Psoas muscle (tissue), 8 donors: ENCODE data around the gene DSCAM. TPM values are rescaled to one million over a fixed set of nuclear protein-coding genes. Genes with fewer than 3 reads are reported as not detected.

Source experiments
- ATAC-seq, 4 donors: fragments of 200-7000 bp; cut with Tn5 transposase; one replicate each; pipeline ENCODE4 v1.9.1; 2020; ENCODE audit warnings: moderate library complexity in 3 of 4, mild to moderate bottlenecking in 2 of 4
- DNase-seq, 2 donors: peaks; one replicate each; pipeline ENCODE4 v3.0.0-alpha.2; 2020
- H3K27ac ChIP-seq: fragments of 200-600 bp; one replicate; pipeline ENCODE4 v1.8.0; 2022
- H3K27me3 ChIP-seq, 3 donors: fragments of 200-600 bp in 1 of 3; one replicate each; pipeline versions ENCODE4 v1.6.1 to v1.8.0; 2013 to 2022; ENCODE audit warnings: low read length in 2 of 3, mild to moderate bottlenecking in 2 of 3, moderate library complexity in 1 of 3; ENCODE audit not compliant: insufficient read depth in 3 of 3
- H3K36me3 ChIP-seq, 2 donors: fragments of 200-600 bp in 1 of 2; one replicate each; pipeline versions ENCODE4 v1.6.1 to v1.8.0; 2013 to 2022; ENCODE audit warnings: low read depth in 1 of 2, mild to moderate bottlenecking in 1 of 2, moderate library complexity in 1 of 2; ENCODE audit not compliant: insufficient read depth in 1 of 2
- H3K4me1 ChIP-seq: fragments of 200-600 bp; one replicate; pipeline ENCODE4 v1.8.0; 2022
- H3K4me3 ChIP-seq: fragments of 200-600 bp; one replicate; pipeline ENCODE4 v1.8.0; 2022; ENCODE audit warnings: mild to moderate bottlenecking
- H3K9me3 ChIP-seq: fragments of 200-600 bp; one replicate; pipeline ENCODE4 v1.8.0; 2022
- WGBS, 3 donors: extraction: QIAGEN DNeasy Blood & Tissue Kit; methylation state at CpG; one replicate each; pipeline versions ENCODE4 v1.1.6 to v1.1.7; 2013; 5-methylcytosine and 5-hydroxymethylcytosine counted together
- intact Hi-C, 2 donors: fragments of 100-400 bp; cut with DNase I; formaldehyde crosslinking; loops; one replicate each; pipeline versions ENCODE4 v1.11.0 to v1.14.2; 2022
- polyA plus RNA-seq, 3 donors: library from polyadenylated mRNA; stranded (reverse); fragments of 200-250 nt; gene quantifications; one replicate each; pipeline ENCODE4 v1.2.3, GENCODE V29; 2013
- total RNA-seq, 4 donors: library from RNA; stranded (reverse); fragmentation: NEBNext Ultra II Directional in 2 of 4; extraction: Animal tissue kit (Norgen Biotek cat#: 25700) in 2 of 4; gene quantifications; one replicate each; pipeline versions ENCODE4 v1.2.1 to v1.2.4, GENCODE V29; 2021 to 2023
- TF ChIP-seq, protein P1 (sequence below): fragments of 200-600 bp; IDR thresholded peaks from one replicate; pipeline ENCODE4 v1.8.0; 2022; ENCODE audit warnings: antibody characterized with exemption
- donor health status: healthy with polysubstance abuse.
- donor health status: DM: no; HTN: no; CAD: no; lungs with moderate emphysema.
- donor health status: Bipolar disorder and iron deficiency.
- donor health status: healthy.
- donor health status: DM: yes; HTN: yes; CAD: no.
- donor health status: DM: no; HTN: no; CAD: no.
- donor health status: DM: no; HTN: no; CAD: no.
- donor health status: DM: yes; HTN: yes; CAD: no.

DSCAM gene
- total and polyA plus RNA-seq, 7 donors = 0.03 to 0.04 TPM; not detected in 5

DNA sequence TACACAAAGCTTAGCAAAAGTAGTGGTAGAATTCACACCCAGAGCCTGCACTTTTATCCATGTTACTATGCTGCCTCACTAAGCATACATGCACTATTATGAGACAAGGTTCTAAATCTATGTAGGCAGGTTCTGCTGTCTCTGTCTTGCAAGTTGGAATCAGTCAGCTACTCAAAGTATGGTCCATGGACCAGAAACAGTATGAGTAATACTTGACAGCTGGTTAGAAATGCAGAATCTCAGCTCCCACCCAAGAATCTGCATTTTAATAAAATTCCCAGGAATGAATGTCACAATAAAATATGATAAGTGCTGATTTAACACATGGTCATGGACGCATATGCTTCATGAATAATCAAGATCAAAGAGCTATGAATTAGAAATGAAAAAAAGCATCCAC lies 50.5 kb downstream of the DSCAM start:
- Histone ChIP-seq H3K4me3 (no peak overlapping the region), H3K27me3 (no peaks in the 10 kb centered on the region), H3K36me3 (no peaks in the 10 kb centered on the region), H3K27ac (no peak overlapping the region), H3K4me1 (no peaks in the 10 kb centered on the region), H3K9me3 (peaks cover 18% of the 10 kb centered on the region)
- 61 to 67% (median 65%) methylated on average over 1 of the region's 1 CpG for WGBS, 3 donors
- TF ChIP-seq, protein P1, sequence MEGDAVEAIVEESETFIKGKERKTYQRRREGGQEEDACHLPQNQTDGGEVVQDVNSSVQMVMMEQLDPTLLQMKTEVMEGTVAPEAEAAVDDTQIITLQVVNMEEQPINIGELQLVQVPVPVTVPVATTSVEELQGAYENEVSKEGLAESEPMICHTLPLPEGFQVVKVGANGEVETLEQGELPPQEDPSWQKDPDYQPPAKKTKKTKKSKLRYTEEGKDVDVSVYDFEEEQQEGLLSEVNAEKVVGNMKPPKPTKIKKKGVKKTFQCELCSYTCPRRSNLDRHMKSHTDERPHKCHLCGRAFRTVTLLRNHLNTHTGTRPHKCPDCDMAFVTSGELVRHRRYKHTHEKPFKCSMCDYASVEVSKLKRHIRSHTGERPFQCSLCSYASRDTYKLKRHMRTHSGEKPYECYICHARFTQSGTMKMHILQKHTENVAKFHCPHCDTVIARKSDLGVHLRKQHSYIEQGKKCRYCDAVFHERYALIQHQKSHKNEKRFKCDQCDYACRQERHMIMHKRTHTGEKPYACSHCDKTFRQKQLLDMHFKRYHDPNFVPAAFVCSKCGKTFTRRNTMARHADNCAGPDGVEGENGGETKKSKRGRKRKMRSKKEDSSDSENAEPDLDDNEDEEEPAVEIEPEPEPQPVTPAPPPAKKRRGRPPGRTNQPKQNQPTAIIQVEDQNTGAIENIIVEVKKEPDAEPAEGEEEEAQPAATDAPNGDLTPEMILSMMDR = no peak
- ATAC-seq = no peak
- intact Hi-C loops = no loop called here
- no peak for DNase-seq

DNA sequence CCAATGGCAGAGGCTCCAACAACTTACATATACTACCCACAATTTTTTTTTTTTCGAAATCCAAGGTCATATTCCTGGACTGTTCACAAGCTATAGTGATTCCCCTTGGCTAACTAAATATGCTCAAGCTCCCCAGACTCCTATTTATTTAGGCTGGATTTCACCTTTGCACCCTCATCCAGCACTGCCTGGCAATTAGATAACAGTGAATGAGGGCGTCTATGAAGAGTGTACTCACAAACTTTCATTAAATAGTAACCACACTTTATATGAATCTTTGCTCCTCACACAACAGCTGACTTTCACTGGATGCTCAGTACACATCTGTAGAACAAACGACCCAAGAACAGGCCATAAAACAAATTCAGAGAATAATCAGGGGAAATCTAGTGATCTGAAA lies 51.6 kb downstream of the DSCAM start:
- TF ChIP-seq, protein P1 = no peak
- no peaks in the 10 kb centered on the region for H3K36me3 ChIP-seq
- no peak overlapping the region for H3K27ac ChIP-seq
- 74 to 77% (median 76%) methylated on average over 3 of the region's 3 CpGs for WGBS, 3 donors
- H3K9me3 ChIP-seq = peaks cover 13% of the 10 kb centered on the region
- intact Hi-C loops = no loop called here
- no peak overlapping the region for H3K4me3 ChIP-seq
- no peak for ATAC-seq
- no peaks in the 10 kb centered on the region for H3K27me3 ChIP-seq
- no peaks in the 10 kb centered on the region for H3K4me1 ChIP-seq
- DNase-seq = no peak

DNA sequence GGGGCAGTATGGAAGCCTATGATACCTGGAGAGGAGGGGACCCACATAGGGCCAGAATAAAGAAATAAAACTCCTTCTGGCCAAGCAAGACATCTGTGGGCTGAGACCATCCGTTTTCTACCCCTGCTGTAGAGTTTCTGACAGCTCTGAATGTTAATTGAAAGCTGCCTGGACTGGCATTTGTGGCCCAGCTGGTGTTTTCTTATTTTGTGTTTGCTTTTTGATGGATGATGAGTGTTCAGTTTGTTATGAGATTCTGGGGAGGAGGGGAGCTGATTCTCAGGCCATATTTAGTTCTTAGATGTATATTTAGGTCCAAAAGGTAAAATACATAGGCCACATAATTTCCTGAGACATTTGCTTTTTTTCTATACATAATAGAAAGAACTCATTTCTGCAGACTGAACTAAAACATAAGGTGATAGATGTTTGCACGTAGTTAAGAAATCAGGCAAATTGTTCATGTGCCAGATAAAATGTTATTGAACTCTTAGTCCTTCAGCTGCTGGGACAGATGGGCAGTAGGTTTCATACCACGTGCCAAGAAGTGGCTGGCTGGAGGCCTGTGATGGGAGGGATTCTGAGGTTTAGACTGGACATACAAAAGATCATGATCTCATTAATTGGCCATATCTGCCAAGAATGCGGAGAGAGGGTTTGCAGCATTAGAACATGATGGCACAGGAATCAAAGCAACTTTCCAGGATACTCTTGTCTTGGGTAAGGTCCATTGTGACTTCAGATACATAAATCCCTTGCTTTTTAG lies 54.1 kb downstream of the DSCAM start:
- DNase-seq (peak in 1 of 2 donors; percentile 25), ATAC-seq (no peak)
- H3K27ac ChIP-seq = no peak overlapping the region
- intact Hi-C loops = no loop called here
- H3K4me3 ChIP-seq = no peak overlapping the region
- H3K4me1 ChIP-seq = no peaks in the 10 kb centered on the region
- no peaks in the 10 kb centered on the region for H3K36me3 ChIP-seq
- H3K27me3 ChIP-seq = no peaks in the 10 kb centered on the region
- H3K9me3 ChIP-seq = no peaks in the 10 kb centered on the region
- TF ChIP-seq, protein P1 = no peak
- WGBS, 3 donors = 14 to 39% (median 26%) methylated on average over 4 of the region's 4 CpGs

DNA sequence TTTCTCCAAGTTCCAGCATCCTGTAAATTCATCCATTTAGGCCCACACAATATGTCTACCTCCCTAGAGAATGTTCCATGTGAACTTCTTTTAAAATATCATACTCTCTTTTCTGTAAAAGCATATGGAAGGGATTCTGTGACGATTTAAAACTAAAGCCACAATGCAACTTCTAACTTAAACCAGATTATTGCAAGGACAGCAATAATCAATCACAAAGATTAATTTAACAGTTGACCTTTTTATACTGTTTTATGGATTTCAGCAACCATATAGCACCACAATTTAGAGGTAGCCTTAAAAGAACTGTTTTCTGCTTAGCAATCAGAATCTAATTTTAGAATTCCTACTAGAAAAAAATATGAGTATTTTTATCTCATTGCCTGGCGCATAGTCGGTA lies 58.3 kb downstream of the DSCAM start:
- DNase-seq (no peak), ATAC-seq (no peak)
- Histone ChIP-seq H3K4me3 (no peak overlapping the region), H3K4me1 (no peaks in the 10 kb centered on the region), H3K36me3 (no peaks in the 10 kb centered on the region), H3K27me3 (no peaks in the 10 kb centered on the region), H3K27ac (no peak overlapping the region), H3K9me3 (no peaks in the 10 kb centered on the region)
- 61 to 65% (median 62%) methylated on average over 3 of the region's 3 CpGs for WGBS, 3 donors
- TF ChIP-seq, protein P1 = no peak
- intact Hi-C loops = no loop called here

DNA sequence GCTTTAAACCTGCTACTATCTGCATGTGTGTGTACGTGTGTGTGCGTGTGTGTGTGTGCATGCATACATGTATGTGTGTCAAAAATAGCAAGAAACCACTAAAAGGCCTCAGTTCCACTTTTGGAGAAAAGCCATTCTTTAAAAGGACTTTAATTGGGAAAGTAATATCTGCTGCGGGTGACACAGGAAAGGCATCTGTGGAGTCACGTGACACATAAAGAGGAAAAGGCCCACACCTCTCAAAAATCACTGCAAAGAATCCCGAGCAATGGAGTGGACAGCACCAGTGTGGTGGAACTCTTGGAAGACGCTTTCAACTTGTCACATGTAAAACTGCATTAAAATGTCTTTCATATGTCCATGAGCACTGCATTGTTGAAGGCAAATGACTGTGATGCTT lies 63.6 kb downstream of the DSCAM start:
- no peak for DNase-seq
- Histone ChIP-seq H3K9me3 (no peaks in the 10 kb centered on the region), H3K27me3 (peaks cover 0 to 2% (median 0%) of the 10 kb centered on the region in 3 donors), H3K36me3 (no peaks in the 10 kb centered on the region), H3K4me3 (no peak overlapping the region), H3K4me1 (no peaks in the 10 kb centered on the region), H3K27ac (no peak overlapping the region)
- 83 to 88% (median 87%) methylated on average over 6 of the region's 6 CpGs for WGBS, 3 donors
- ATAC-seq = no peak
- intact Hi-C loops = no loop called here
- TF ChIP-seq, protein P1 = no peak
